Measurements from ENCODE around the gene GALNT3. TPM values are rescaled to one million over a fixed set of nuclear protein-coding genes. Genes with fewer than 3 reads are reported as not detected.
A peak's percentile ranks its signal among the peaks of the same experiment; 100 is the strongest.

The GALNT3 gene
- total RNA-seq, 1 experiment from 2014 or later = 17.2 TPM

- Mint-ChIP-seq H3K36me3 (ENCODE audit: insufficient read depth, unreplicated experiment) (peaks cover 11% of the 10 kb centered on the region), H3K4me3 (ENCODE audit: unreplicated experiment) (peak overlapping the region; percentile 97), H3K9me3 (ENCODE audit: unreplicated experiment) (no peaks in the 10 kb centered on the region), H3K4me1 (ENCODE audit: low read depth, unreplicated experiment) (peaks cover 11% of the 10 kb centered on the region), H3K27me3 (ENCODE audit: insufficient read depth, unreplicated experiment) (no peaks in the 10 kb centered on the region), H3K27ac (ENCODE audit: unreplicated experiment) (peak overlapping the region; percentile 98)
- TF ChIP-seq, protein P1, sequence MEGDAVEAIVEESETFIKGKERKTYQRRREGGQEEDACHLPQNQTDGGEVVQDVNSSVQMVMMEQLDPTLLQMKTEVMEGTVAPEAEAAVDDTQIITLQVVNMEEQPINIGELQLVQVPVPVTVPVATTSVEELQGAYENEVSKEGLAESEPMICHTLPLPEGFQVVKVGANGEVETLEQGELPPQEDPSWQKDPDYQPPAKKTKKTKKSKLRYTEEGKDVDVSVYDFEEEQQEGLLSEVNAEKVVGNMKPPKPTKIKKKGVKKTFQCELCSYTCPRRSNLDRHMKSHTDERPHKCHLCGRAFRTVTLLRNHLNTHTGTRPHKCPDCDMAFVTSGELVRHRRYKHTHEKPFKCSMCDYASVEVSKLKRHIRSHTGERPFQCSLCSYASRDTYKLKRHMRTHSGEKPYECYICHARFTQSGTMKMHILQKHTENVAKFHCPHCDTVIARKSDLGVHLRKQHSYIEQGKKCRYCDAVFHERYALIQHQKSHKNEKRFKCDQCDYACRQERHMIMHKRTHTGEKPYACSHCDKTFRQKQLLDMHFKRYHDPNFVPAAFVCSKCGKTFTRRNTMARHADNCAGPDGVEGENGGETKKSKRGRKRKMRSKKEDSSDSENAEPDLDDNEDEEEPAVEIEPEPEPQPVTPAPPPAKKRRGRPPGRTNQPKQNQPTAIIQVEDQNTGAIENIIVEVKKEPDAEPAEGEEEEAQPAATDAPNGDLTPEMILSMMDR (IDR thresholded peaks at IDR 0.05; ENCODE audit: insufficient read depth in 1 of 2, low read depth in 1 of 2, low read length in 1 of 2, severe bottlenecking in 1 of 2, unreplicated experiment in 1 of 2) = no peak
- no peak for DNase-seq
- intact Hi-C loops (cut with micrococcal nuclease; ENCODE audit: unreplicated experiment) = no loop called here
- Histone ChIP-seq H3K36me3 (ENCODE audit: control insufficient read depth, insufficient read depth, low read length) (no peaks in the 10 kb centered on the region), H3K9me3 (no peaks in the 10 kb centered on the region), H3K4me3 (ENCODE audit: low read depth, low read length) (no peak overlapping the region), H3K4me1 (no peaks in the 10 kb centered on the region), H3K27me3 (replicated peaks; ENCODE audit: control insufficient read depth, insufficient read depth, low read length) (no peaks in the 10 kb centered on the region)
- POLR2A ChIA-PET = no interaction called here
- CTCF ChIA-PET = no interaction called here
- BruUV-seq (replicated peaks) = no TSS peak
Observed at GRCh38 chr2:165792104-165792454, 2.0 kb downstream of the GALNT3 start.

DNA sequence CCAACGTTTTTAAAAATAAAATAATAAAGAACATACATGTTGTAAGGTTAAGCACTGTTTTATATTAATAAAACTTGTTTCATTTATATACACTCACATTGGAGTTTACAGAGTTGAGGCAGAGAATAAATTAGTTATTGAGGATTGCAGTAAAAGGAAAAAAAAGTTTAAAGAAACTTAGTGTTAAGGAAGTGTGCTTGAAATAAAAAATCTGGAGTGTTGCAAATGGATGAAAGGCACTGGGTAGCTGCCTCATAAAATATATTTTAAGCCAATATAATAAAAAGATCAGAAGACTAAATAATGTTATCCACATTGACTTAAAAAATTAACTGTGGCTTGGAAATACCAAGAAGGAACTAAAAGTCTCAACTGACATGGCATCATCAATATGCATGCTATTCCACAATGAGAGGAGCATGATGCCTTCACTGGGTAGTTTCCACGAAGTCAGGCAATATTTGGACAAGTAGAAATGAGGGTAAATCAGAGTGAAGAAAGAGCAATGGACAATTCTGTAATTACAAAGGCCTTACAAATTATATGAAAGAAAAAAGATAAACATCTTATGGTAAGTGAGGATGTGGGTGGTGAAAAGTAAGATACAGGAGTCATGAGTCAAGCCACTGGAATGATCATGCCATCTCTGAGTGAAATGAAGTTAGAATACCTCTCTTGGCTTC is 2.5 kb downstream of the GALNT3 start:
- no TSS peak for BruUV-seq (replicated peaks)
- no peaks in the 10 kb centered on the region for H3K36me3 ChIP-seq (ENCODE audit: control insufficient read depth, insufficient read depth, low read length)
- Mint-ChIP-seq H3K9me3 (ENCODE audit: unreplicated experiment) (no peaks in the 10 kb centered on the region), H3K27ac (ENCODE audit: unreplicated experiment) (peak overlapping the region; percentile 98), H3K27me3 (ENCODE audit: insufficient read depth, unreplicated experiment) (no peaks in the 10 kb centered on the region), H3K36me3 (ENCODE audit: insufficient read depth, unreplicated experiment) (peaks cover 11% of the 10 kb centered on the region), H3K4me1 (ENCODE audit: low read depth, unreplicated experiment) (peaks cover 11% of the 10 kb centered on the region), H3K4me3 (ENCODE audit: unreplicated experiment) (peak overlapping the region; percentile 97)
- no peaks in the 10 kb centered on the region for H3K9me3 ChIP-seq
- ChIA-PET POLR2A (no interaction called here), CTCF (no interaction called here)
- no peaks in the 10 kb centered on the region for H3K4me1 ChIP-seq
- no peaks in the 10 kb centered on the region for H3K27me3 ChIP-seq (replicated peaks; ENCODE audit: control insufficient read depth, insufficient read depth, low read length)
- intact Hi-C loops (cut with micrococcal nuclease; ENCODE audit: unreplicated experiment) = no loop called here
- TF ChIP-seq, protein P1 (IDR thresholded peaks at IDR 0.05; ENCODE audit: insufficient read depth in 1 of 2, low read depth in 1 of 2, low read length in 1 of 2, severe bottlenecking in 1 of 2, unreplicated experiment in 1 of 2) = no peak
- no peak overlapping the region for H3K4me3 ChIP-seq (ENCODE audit: low read depth, low read length)
- no peak for DNase-seq

GRCh38 chr2:165790466-165790865 is 3.6 kb downstream of the GALNT3 start:
- no peak overlapping the region for H3K27ac Mint-ChIP-seq (ENCODE audit: unreplicated experiment)
- Histone ChIP-seq H3K36me3 (ENCODE audit: control insufficient read depth, insufficient read depth, low read length) (no peaks in the 10 kb centered on the region), H3K27me3 (replicated peaks; ENCODE audit: control insufficient read depth, insufficient read depth, low read length) (no peaks in the 10 kb centered on the region), H3K4me1 (no peaks in the 10 kb centered on the region), H3K9me3 (no peaks in the 10 kb centered on the region), H3K4me3 (ENCODE audit: low read depth, low read length) (no peak overlapping the region)
- H3K4me1 Mint-ChIP-seq (ENCODE audit: low read depth, unreplicated experiment) = peaks cover 11% of the 10 kb centered on the region
- no peak for DNase-seq
- TF ChIP-seq, protein P1 (IDR thresholded peaks at IDR 0.05; ENCODE audit: insufficient read depth in 1 of 2, low read depth in 1 of 2, low read length in 1 of 2, severe bottlenecking in 1 of 2, unreplicated experiment in 1 of 2) = no peak
- no peak overlapping the region for H3K4me3 Mint-ChIP-seq (ENCODE audit: unreplicated experiment)
- no TSS peak for BruUV-seq (replicated peaks)
- peaks cover 11% of the 10 kb centered on the region for H3K36me3 Mint-ChIP-seq (ENCODE audit: insufficient read depth, unreplicated experiment)
- CTCF ChIA-PET = no interaction called here
- H3K27me3 Mint-ChIP-seq (ENCODE audit: insufficient read depth, unreplicated experiment) = no peaks in the 10 kb centered on the region
- POLR2A ChIA-PET = no interaction called here
- no peaks in the 10 kb centered on the region for H3K9me3 Mint-ChIP-seq (ENCODE audit: unreplicated experiment)
- intact Hi-C loops (cut with micrococcal nuclease; ENCODE audit: unreplicated experiment) = no loop called here
